C4-2B (cell line): ENCODE results near the gene DDIT3.
A peak's percentile ranks its signal among the peaks of the same experiment; 100 is the strongest.

Experiments used
- H3K27ac ChIP-seq: fragments of 450-650 bp; 2 replicates; pipeline ENCODE4 v1.5.1; 2017
- CTCF ChIP-seq: fragments of 450-650 bp; conservative IDR thresholded peaks from 2 replicates; pipeline ENCODE4 v1.5.1; 2017; ENCODE audit warnings: mild to moderate bottlenecking
- ZFX ChIP-seq: fragments of 450-650 bp; IDR thresholded peaks from 2 replicates; pipeline ENCODE4 v1.6.1; 2017

The DDIT3 gene

GRCh38 chr12:57546438-57547287 is 26.3 kb upstream of the DDIT3 start, which contains the start of gene DCTN2:
TSS of gene DCTN2 (minus strand) at chr12:57547192. CDS start at chr12:57547063, 129 bp downstream.
- TF ChIP-seq ZFX (peak; percentile 68), CTCF (no peak; the same call in 1 of the 2 replicates)

GRCh38 chr12:57545809-57546437 is 25.6 kb upstream of the DDIT3 start:
- no peak for TF ChIP-seq CTCF
- TF ChIP-seq ZFX: no peak
- peak overlapping the region; percentile 88 for H3K27ac ChIP-seq

More at GRCh38 chr12:57546438-57547287, 26.3 kb upstream of the DDIT3 start, which contains the start of gene DCTN2:
- peak within 1 kb of the TSS; percentile 88 for H3K27ac ChIP-seq

GRCh38 chr12:57543581-57543980 is 23.3 kb upstream of the DDIT3 start:
- H3K27ac ChIP-seq: no peak overlapping the region
- no peak for TF ChIP-seq CTCF
- no peak for TF ChIP-seq ZFX

- no peak overlapping the region for H3K27ac ChIP-seq
- no peak for TF ChIP-seq ZFX
- TF ChIP-seq CTCF: no peak
Measured at GRCh38 chr12:57541717-57542116, 21.4 kb upstream of the DDIT3 start.

GRCh38 chr12:57541001-57541400 is 20.7 kb upstream of the DDIT3 start:
- TF ChIP-seq CTCF: no peak
- no peak for TF ChIP-seq ZFX

GRCh38 chr12:57539134-57539768 is 18.9 kb upstream of the DDIT3 start:
- H3K27ac ChIP-seq: no peak overlapping the region
- TF ChIP-seq ZFX (no peak), CTCF (no peak)

More at GRCh38 chr12:57541001-57541400, 20.7 kb upstream of the DDIT3 start:
- no peak overlapping the region for H3K27ac ChIP-seq

GRCh38 chr12:57536597-57536942 is 16.3 kb upstream of the DDIT3 start:
- H3K27ac ChIP-seq: peak overlapping the region; percentile 51
- no peak for TF ChIP-seq CTCF
- no peak for TF ChIP-seq ZFX
